Activated CD4-positive, CD25-positive, alpha-beta regulatory T cell (primary cell): ENCODE measurements around the gene RSPH6A.

ENCODE experiments used
- DNase-seq, 4 experiments: peaks; one replicate each; lab custom pipeline; 2025; lab: John Stamatoyannopoulos, UW

RSPH6A gene

GRCh38 chr19:45779231-45780145 is 35.6 kb downstream of the RSPH6A start:
- peak; percentile 58 to 89 (median 76) for DNase-seq

- DNase-seq, result no peak
Measured at GRCh38 chr19:45778010-45778661, 37.0 kb downstream of the RSPH6A start.

DNA sequence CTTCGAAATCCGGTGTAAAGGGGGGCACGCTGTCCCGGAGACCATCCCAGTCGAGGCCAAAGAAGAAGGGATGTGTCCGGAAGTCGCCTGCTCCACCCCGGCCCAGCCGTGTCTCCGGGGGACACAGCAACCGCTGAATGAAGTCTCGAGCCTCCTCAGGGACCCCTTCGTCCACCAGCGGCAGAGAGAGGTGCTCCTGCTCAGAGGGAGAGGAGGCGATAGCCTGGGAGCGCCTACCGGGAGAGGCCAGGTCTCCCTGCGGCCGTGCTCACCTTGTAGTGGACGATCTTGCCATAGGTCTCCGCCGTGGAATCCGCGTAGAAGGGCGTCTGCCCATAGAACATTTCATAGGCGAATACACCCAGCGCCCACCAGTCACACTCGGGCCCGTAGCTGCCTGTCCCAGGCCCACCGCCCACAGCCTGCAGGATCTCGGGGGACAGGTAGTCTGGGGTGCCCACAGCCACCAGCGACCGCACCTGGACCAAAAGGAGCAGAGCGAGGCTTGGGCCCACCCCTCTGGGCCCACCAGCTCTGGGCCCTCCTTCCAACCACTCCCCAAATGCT is 37.6 kb downstream of the RSPH6A start:
- no peak for DNase-seq

DNA sequence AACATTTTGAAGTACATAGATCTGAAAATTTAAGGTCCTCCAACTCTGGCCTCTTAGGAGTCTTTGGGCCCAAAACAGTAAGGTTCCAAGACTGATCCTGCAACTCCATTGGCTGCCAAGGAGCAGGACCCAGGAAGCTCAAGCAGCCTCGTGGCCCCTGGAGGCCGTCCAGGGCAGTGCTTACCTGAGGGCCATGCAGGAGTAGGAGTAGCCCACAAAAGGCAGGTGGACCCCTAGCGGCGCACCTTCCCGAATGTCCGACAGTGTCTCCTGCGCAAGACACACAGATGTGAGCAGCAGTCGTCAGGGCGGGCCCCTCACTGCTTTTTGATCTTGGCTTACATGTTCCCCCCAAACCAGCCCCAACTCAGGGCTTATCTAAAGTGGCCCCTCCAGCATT is 40.3 kb downstream of the RSPH6A start:
- no peak for DNase-seq

DNA sequence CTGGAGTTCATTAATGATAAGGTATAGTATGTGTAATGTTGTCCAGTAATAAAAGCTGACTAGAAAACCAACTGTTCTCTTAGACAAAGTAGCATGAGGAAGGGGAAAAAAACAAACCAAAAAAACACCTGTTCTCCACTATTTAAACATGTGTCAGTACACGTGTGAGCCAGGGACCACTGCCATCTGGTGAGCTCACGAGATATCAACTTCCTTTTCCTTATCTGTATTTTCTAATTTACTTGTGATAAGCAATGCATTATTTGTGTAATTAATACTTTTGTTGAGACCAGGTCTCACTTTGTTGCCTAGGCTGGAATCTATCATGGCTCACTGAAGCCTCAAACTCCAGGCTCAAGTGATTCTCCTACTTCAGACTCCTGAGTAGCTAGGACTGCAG is 41.7 kb downstream of the RSPH6A start:
- DNase-seq, result no peak

GRCh38 chr19:45772912-45773311 is 42.2 kb downstream of the RSPH6A start:
- no peak for DNase-seq

DNA sequence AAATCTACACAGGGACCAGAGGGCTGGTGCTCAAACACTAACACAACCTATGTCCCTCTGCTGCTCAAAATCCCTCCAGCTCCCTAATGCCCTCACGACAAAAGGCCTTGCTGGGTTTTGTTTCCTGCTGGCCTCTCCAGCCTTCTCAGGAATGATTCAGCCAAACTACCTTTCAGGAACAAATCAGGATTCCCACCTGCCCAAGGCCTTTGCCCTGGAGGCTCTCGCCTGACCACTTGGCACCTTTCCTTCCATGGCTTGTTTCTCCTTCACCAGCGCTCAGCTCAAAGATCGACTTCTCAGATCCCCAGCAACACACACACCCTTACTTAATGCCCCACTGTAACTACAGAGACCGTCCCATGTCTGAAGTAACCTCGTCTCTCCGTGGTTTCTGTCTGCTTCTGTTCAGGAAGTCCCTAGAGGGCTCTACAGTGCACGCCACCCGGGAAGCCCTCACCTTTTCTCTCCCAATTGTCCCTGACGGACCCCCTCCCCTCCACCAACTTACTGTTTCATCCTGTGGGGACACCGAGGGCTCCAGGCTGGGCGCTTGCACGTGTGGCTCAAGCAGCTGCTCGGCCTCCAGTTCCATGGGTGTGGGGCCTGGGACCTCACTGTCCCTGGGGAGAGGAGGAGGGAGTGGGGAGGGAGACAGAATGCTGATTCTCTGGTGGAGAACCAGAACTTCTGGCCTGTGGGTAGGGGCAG is 42.8 kb downstream of the RSPH6A start:
- no peak for DNase-seq

- DNase-seq, result no peak
Measured at GRCh38 chr19:45771311-45771933, 43.7 kb downstream of the RSPH6A start.

DNA sequence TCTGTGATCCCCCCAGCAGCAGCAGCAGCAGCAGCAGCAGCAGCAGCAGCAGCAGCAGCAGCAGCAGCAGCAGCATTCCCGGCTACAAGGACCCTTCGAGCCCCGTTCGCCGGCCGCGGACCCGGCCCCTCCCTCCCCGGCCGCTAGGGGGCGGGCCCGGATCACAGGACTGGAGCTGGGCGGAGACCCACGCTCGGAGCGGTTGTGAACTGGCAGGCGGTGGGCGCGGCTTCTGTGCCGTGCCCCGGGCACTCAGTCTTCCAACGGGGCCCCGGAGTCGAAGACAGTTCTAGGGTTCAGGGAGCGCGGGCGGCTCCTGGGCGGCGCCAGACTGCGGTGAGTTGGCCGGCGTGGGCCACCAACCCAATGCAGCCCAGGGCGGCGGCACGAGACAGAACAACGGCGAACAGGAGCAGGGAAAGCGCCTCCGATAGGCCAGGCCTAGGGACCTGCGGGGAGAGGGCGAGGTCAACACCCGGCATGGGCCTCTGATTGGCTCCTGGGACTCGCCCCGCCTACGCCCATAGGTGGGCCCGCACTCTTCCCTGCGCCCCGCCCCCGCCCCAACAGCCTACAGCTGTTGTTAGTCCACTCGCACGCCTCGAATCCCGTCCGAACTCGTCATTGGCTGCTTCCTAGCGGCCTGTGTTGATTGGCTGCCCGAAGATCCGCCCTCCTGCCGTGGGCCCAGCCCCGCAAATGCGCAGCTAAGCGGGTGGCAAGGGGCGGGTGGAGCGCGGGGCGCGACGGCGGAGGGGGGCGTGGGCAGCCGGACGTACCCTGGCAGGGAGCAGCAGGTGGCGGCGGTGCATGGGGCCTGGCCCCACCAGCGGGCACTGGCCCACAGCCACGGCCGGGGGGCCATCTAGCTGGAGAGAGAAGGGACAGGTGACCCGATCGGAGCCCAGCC is 44.7 kb downstream of the RSPH6A start:
- peak; percentile 80 to 91 (median 87) for DNase-seq

DNA sequence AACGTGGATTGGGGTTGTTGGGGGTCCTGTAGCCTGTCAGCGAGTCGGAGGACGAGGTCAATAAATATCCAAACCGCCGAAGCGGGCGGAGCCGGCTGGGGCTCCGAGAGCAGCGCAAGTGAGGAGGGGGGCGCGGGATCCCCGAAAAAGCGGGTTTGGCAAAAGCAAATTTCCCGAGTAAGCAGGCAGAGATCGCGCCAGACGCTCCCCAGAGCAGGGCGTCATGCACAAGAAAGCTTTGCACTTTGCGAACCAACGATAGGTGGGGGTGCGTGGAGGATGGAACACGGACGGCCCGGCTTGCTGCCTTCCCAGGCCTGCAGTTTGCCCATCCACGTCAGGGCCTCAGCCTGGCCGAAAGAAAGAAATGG is 45.3 kb downstream of the RSPH6A start:
- DNase-seq, result peak in 2 of 4 experiments; percentile 46 to 53

DNA sequence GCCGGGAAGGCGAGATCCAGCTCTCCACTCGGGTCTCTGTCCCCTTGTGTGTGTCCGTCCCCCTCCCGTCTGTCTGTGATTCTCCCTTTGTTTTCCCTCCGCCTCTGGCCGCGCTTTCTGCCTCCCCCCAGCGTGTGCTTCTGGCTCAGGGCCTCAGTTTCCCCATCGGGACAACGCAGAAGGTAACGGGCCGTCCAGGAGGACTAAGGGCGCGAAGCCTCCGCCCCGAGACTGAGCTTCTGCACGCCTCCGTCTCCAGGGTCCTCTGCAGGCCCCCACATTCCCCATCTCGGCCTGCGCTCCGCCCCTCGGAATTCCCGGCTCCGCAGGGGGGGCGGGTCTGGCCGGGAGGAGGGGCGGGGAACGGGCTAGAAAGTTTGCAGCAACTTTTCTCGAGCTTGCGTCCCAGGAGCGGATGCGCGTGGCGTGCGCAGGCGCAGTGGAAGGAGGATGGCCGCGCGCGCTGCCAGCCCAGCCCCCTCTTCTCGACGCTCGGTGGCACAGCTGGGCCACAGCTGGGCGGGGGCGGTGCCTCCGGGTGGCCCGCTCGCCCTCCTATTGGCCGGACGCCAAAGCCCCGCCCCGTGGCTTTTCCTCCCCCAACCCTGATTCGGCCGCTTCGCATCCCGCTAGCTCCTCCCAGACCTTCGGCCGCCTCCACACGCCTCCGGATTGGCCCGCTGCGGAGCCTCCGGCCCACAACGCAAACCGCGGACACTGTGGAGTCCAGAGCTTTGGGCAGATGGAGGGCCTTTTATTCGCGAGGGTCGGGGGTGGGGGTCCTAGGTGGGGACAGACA is 45.9 kb downstream of the RSPH6A start, which contains the start of gene SIX5:
SIX5 (minus strand) TSS at position 269 of the 799 bp plus-strand sequence. CDS start 408 bp downstream, outside the sequence.
- DNase-seq, result peak; percentile 88 to 92 (median 90)

- no peak for DNase-seq
Measured at GRCh38 chr19:45768655-45768983, 46.5 kb downstream of the RSPH6A start.

- DNase-seq, result no peak
Measured at GRCh38 chr19:45767881-45768654, 47.0 kb downstream of the RSPH6A start.

GRCh38 chr19:45767410-45767880 is 47.7 kb downstream of the RSPH6A start:
- DNase-seq, result no peak

GRCh38 chr19:45766869-45767346 is 48.2 kb downstream of the RSPH6A start:
- DNase-seq, result no peak

GRCh38 chr19:45766296-45766868 is 48.7 kb downstream of the RSPH6A start:
- peak in 1 of 4 experiments; percentile 20 for DNase-seq

- DNase-seq, result no peak
Measured at GRCh38 chr19:45765702-45766295, 49.3 kb downstream of the RSPH6A start.
